CD14-positive monocyte (primary cell): Measurements from ENCODE around the gene SLC27A1. TPM values are rescaled to one million over a fixed set of nuclear protein-coding genes. Genes with fewer than 3 reads are reported as not detected.
A peak's percentile ranks its signal among the peaks of the same experiment; 100 is the strongest.

Experiments
- DNase-seq, 3 donors: peaks; one replicate each; pipeline ENCODE4 v3.0.0-alpha.2; 2011 to 2022
- H2AFZ ChIP-seq: 2 replicates; pipeline ENCODE4 v1.6.0; 2012; ENCODE audit warnings: mild to moderate bottlenecking, low read depth, low read length, inconsistent platforms; ENCODE audit not compliant: insufficient read depth, poor library complexity, severe bottlenecking
- H3K27ac ChIP-seq, 2 donors: 1 replicate in 1 of 2; 2 replicates in 1 of 2; pipeline ENCODE4 v1.5.1; 2012 to 2013; ENCODE audit warnings: low read length in 2 of 2, control low read depth in 1 of 2, inconsistent platforms in 1 of 2, low read depth in 1 of 2, mild to moderate bottlenecking in 1 of 2
- H3K27me3 ChIP-seq, 2 donors: one replicate each; pipeline versions ENCODE4 v1.6.0 to v1.6.1; 2011 to 2013; ENCODE audit warnings: low read length in 2 of 2; ENCODE audit not compliant: control insufficient read depth in 2 of 2, insufficient read depth in 2 of 2
- H3K36me3 ChIP-seq, 2 donors: replicated peaks in 1 of 2; 1 replicate in 1 of 2; 2 replicates in 1 of 2; pipeline versions ENCODE4 v1.5.1 to v1.6.1; 2012 to 2013; ENCODE audit warnings: low read length in 2 of 2, control low read depth in 1 of 2, inconsistent platforms in 1 of 2, mild to moderate bottlenecking in 1 of 2; ENCODE audit not compliant: insufficient read depth in 2 of 2, control insufficient read depth in 1 of 2
- H3K4me1 ChIP-seq, 2 donors: 1 replicate in 1 of 2; 2 replicates in 1 of 2; pipeline versions ENCODE4 v1.5.1 to v1.6.1; 2012 to 2013; ENCODE audit warnings: low read length in 2 of 2, control low read depth in 1 of 2, inconsistent platforms in 1 of 2, mild to moderate bottlenecking in 1 of 2, moderate library complexity in 1 of 2; ENCODE audit not compliant: insufficient read depth in 2 of 2, control insufficient read depth in 1 of 2
- H3K4me2 ChIP-seq: replicated peaks from 2 replicates; pipeline ENCODE3; 2012; ENCODE audit warnings: low read length, moderate library complexity, mild to moderate bottlenecking; ENCODE audit not compliant: poor library complexity, severe bottlenecking; ENCODE audit errors: extremely low read depth
- H3K4me3 ChIP-seq, 3 experiments: fragments of 200-600 bp in 1 of 3; sonication (generic) in 1 of 3; replicated peaks in 1 of 3; 1 replicate in 2 of 3; 2 replicates in 1 of 3; pipeline ENCODE4 v1.5.1; 2011 to 2013; ENCODE audit warnings: low read length in 3 of 3, mild to moderate bottlenecking in 3 of 3, control low read depth in 2 of 3, low read depth in 2 of 3, inconsistent platforms in 1 of 3, moderate library complexity in 1 of 3
- H3K79me2 ChIP-seq: 2 replicates; pipeline ENCODE4 v1.6.0; 2012; ENCODE audit warnings: mild to moderate bottlenecking, control low read depth, inconsistent platforms, low read length, moderate library complexity; ENCODE audit not compliant: insufficient read depth
- H3K9ac ChIP-seq: 2 replicates; pipeline ENCODE4 v1.6.0; 2017; ENCODE audit warnings: low read length, mild to moderate bottlenecking; ENCODE audit not compliant: insufficient read depth, poor library complexity, severe bottlenecking
- H3K9me3 ChIP-seq, 2 donors: replicated peaks in 1 of 2; 1 replicate in 1 of 2; 2 replicates in 1 of 2; pipeline versions ENCODE4 v1.5.1 to v1.6.1; 2012 to 2013; ENCODE audit warnings: low read length in 2 of 2, control low read depth in 1 of 2; ENCODE audit not compliant: control insufficient read depth in 1 of 2, insufficient read depth in 1 of 2
- H4K20me1 ChIP-seq: 2 replicates; pipeline ENCODE4 v1.6.0; 2012; ENCODE audit warnings: mild to moderate bottlenecking, low read length, control low read depth, moderate library complexity; ENCODE audit not compliant: insufficient read depth
- H3K27ac Mint-ChIP-seq, 7 donors: one replicate each; pipeline ENCODE4 v1.8.0; 2020; ENCODE audit warnings: mild to moderate bottlenecking in 7 of 7, mixed read lengths in 7 of 7, moderate library complexity in 6 of 7, inconsistent platforms in 2 of 7
- H3K27me3 Mint-ChIP-seq, 3 donors: one replicate each; pipeline ENCODE4 v1.8.0; 2021 to 2022; ENCODE audit warnings: low read depth in 3 of 3, mild to moderate bottlenecking in 3 of 3, mixed read lengths in 3 of 3, moderate library complexity in 3 of 3, inconsistent platforms in 1 of 3
- H3K36me3 Mint-ChIP-seq, 2 donors: one replicate each; pipeline ENCODE4 v1.8.0; 2020; ENCODE audit warnings: mixed read lengths in 2 of 2, inconsistent platforms in 1 of 2, mild to moderate bottlenecking in 1 of 2
- H3K4me1 Mint-ChIP-seq: one replicate; pipeline ENCODE4 v1.8.0; 2020; ENCODE audit warnings: mild to moderate bottlenecking, mixed read lengths
- H3K4me3 Mint-ChIP-seq, 2 donors: one replicate each; pipeline ENCODE4 v1.8.0; 2020; ENCODE audit warnings: mild to moderate bottlenecking in 2 of 2, mixed read lengths in 2 of 2, moderate library complexity in 1 of 2
- H3K9me3 Mint-ChIP-seq, 7 donors: one replicate each; pipeline ENCODE4 v1.8.0; 2020 to 2022; ENCODE audit warnings: mixed read lengths in 7 of 7, mild to moderate bottlenecking in 6 of 7, moderate library complexity in 6 of 7, inconsistent platforms in 2 of 7
- WGBS: methylation state at CpG from one replicate; pipeline ENCODE4 v1.1.5; 2013; ENCODE audit warnings: missing lambda C conversion rate; ENCODE audit not compliant: insufficient coverage; 5-methylcytosine and 5-hydroxymethylcytosine counted together
- intact Hi-C, 2 donors: fragments of 100-400 bp; cut with micrococcal nuclease; formaldehyde crosslinking; loops; one replicate each; pipeline versions ENCODE4 v1.15.0 to v1.15.1; 2023
- polyA plus RNA-seq, 3 donors: library from polyadenylated mRNA; depleted of rRNA in 1 of 3; unstranded in 2 of 3; stranded (reverse) in 1 of 3; fragments of 300-500 nt in 2 of 3; fragments of >200 nt in 1 of 3; fragmentation: Illumina TruSeq in 2 of 3; gene quantifications; 1 replicate in 2 of 3; 2 replicates in 1 of 3; pipeline ENCODE4 v1.2.3, GENCODE V29; 2012 to 2021
- TF ChIP-seq, protein P1 (sequence below): fragments of 200-600 bp; IDR thresholded peaks from one replicate; pipeline ENCODE4 v1.8.0; 2022; ENCODE audit warnings: antibody characterized with exemption, mild to moderate bottlenecking

Gene SLC27A1
- polyA plus RNA-seq, 3 donors: 27.1 to 36.5 (median 27.6) TPM

DNA sequence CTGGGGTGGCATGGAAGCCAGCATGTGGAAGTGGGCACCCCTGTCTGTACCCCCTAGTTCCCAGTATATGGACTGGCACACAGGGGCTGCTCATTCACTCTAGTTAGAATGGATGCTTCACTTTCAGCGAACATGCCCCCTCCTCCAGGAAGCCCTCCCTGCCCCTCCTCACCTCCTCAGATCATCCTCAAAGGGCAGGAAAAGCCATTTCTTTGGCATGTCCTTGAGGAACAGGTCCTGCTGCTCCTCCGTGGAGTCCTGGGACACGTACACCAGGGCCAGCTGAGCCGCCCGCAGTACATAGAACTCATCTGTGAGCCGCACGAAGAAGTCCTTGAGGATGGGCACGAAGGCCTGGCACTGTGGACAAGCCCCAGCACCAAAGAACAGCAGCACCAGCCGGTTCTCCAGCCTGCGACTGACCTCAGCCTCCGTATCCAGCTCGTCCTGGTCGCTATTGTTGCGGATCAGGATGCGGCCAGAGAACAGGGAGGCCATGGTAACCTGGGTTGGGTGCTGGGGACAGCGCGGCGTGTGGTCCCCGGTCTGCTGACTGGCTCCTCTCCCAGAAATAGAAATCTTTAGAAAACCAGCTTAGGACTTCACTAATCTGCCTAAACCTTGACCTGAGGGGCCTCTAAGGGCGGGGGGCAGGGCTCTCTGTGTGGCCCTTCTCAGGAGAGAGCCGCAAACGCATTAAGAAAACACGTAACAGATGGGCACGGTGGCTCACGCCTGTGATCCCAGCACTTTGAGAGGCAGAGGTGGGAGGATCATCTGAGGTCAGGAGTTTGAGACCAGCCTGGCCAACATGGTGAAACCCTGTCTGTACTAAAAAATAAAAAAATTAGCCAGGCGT, 9.7 kb upstream of the SLC27A1 start, which contains the start of gene NXNL1:
Gene NXNL1 (minus strand): TSS at position 555 of the 859 bp plus-strand sequence. CDS start 57 bp downstream, at position 498.
- WGBS: 95% methylated on average over 17 of the region's 26 CpGs
- no peaks in the 10 kb centered on the region for H3K4me1 Mint-ChIP-seq
- no peak within 1 kb of the TSS for H3K27ac ChIP-seq
- intact Hi-C loops: no loop called here
- H2AFZ ChIP-seq: no peak within 1 kb of the TSS
- H3K9me3 Mint-ChIP-seq: peaks cover 0 to 3% (median 0%) of the 10 kb centered on the region in 7 donors
- no peaks in the 10 kb centered on the region for H3K4me1 ChIP-seq
- no peaks in the 10 kb centered on the region for H3K79me2 ChIP-seq
- no peak within 1 kb of the TSS for H3K4me3 ChIP-seq
- H3K36me3 Mint-ChIP-seq: no peaks in the 10 kb centered on the region
- H3K4me2 ChIP-seq: no peak within 1 kb of the TSS
- no peaks in the 10 kb centered on the region for H4K20me1 ChIP-seq
- H3K36me3 ChIP-seq: no peaks in the 10 kb centered on the region
- H3K27me3 Mint-ChIP-seq: peaks cover 21 to 52% (median 39%) of the 10 kb centered on the region in 3 donors
- peaks cover 0 to 3% of the 10 kb centered on the region in 2 donors for H3K9me3 ChIP-seq
- H3K27ac Mint-ChIP-seq: no peak within 1 kb of the TSS
- H3K9ac ChIP-seq: no peak within 1 kb of the TSS
- TF ChIP-seq, protein P1, sequence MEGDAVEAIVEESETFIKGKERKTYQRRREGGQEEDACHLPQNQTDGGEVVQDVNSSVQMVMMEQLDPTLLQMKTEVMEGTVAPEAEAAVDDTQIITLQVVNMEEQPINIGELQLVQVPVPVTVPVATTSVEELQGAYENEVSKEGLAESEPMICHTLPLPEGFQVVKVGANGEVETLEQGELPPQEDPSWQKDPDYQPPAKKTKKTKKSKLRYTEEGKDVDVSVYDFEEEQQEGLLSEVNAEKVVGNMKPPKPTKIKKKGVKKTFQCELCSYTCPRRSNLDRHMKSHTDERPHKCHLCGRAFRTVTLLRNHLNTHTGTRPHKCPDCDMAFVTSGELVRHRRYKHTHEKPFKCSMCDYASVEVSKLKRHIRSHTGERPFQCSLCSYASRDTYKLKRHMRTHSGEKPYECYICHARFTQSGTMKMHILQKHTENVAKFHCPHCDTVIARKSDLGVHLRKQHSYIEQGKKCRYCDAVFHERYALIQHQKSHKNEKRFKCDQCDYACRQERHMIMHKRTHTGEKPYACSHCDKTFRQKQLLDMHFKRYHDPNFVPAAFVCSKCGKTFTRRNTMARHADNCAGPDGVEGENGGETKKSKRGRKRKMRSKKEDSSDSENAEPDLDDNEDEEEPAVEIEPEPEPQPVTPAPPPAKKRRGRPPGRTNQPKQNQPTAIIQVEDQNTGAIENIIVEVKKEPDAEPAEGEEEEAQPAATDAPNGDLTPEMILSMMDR: no peak
- H3K4me3 Mint-ChIP-seq: no peak within 1 kb of the TSS
- H3K27me3 ChIP-seq: peaks cover 13 to 23% of the 10 kb centered on the region in 2 donors
- no peak for DNase-seq

DNA sequence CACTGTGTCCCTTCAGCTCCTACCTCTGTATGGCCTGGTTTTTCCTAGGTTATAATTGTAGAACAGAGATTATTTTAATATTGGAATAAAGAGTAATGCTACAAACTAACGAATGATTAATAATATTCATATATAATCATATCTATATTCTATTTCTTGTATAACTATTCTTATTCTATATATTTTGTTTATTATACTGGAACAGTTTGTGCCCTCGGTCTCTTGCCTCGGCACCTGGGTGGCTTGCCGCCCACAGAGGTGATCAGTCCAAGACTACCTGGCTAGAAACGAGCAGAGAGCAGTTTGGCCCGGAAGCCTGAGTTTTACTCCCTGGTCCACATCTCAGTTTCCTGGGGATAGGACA, 3.9 kb upstream of the SLC27A1 start:
- H3K4me1 Mint-ChIP-seq: peaks cover 34% of the 10 kb centered on the region
- Histone ChIP-seq H2AFZ (no peak overlapping the region), H3K79me2 (peaks cover 11% of the 10 kb centered on the region), H3K4me3 (no peak overlapping the region), H3K9ac (no peak overlapping the region), H3K9me3 (no peaks in the 10 kb centered on the region), H3K27ac (no peak overlapping the region), H3K4me1 (peaks cover 23 to 35% of the 10 kb centered on the region in 2 donors), H3K4me2 (no peak overlapping the region), H3K27me3 (no peaks in the 10 kb centered on the region), H4K20me1 (peaks cover 7% of the 10 kb centered on the region), H3K36me3 (no peaks in the 10 kb centered on the region)
- intact Hi-C loops: loop anchor here in 1 of 2 donors (5.0 kb wide), 1 partner anchor 69 kb away; no protein-coding TSS in a partner anchor
- H3K27me3 Mint-ChIP-seq: peaks cover 0 to 18% (median 11%) of the 10 kb centered on the region in 3 donors
- no peak overlapping the region for H3K4me3 Mint-ChIP-seq
- H3K9me3 Mint-ChIP-seq: no peaks in the 10 kb centered on the region
- no peak for DNase-seq
- TF ChIP-seq, protein P1: peak; percentile 32
- H3K36me3 Mint-ChIP-seq: no peaks in the 10 kb centered on the region
- WGBS: 64% methylated on average over 5 of the region's 6 CpGs
- H3K27ac Mint-ChIP-seq: no peak overlapping the region
